Thoracic aorta (tissue), 2 donors: ENCODE results near the gene GDPD4. TPM values are rescaled to one million over a fixed set of nuclear protein-coding genes. Genes with fewer than 3 reads are reported as not detected.

ENCODE experiments used
- ATAC-seq: fragments of 150-250 bp; one replicate; pipeline ENCODE4 v1.8.0; 2017; ENCODE audit warnings: low read depth; ENCODE audit not compliant: insufficient number of reproducible peaks, low FRiP score
- DNase-seq: peaks from one replicate; pipeline ENCODE4 v3.0.0-alpha.2; 2020; ENCODE audit warnings: low spot score
- H3K27ac ChIP-seq, 2 donors: fragments of 200-600 bp; sonication (generic); 1 replicate in 1 of 2; 2 replicates in 1 of 2; pipeline ENCODE4 v1.5.1; 2016; ENCODE audit warnings: mild to moderate bottlenecking in 2 of 2, moderate library complexity in 2 of 2
- H3K27me3 ChIP-seq: fragments of 200-600 bp; sonication (generic); replicated peaks from 2 replicates; pipeline ENCODE4 v1.6.0; 2016; ENCODE audit warnings: mild to moderate bottlenecking; ENCODE audit not compliant: insufficient read depth
- H3K36me3 ChIP-seq: fragments of 200-600 bp; sonication (generic); one replicate; pipeline ENCODE4 v1.5.1; 2016
- H3K4me1 ChIP-seq, 2 donors: fragments of 200-600 bp; sonication (generic); 1 replicate in 1 of 2; 2 replicates in 1 of 2; pipeline versions ENCODE4 v1.5.1 to v1.6.0; 2016; ENCODE audit warnings: low read depth in 2 of 2, mild to moderate bottlenecking in 1 of 2; ENCODE audit not compliant: control insufficient read depth in 1 of 2
- H3K4me3 ChIP-seq: fragments of 200-600 bp; sonication (generic); 2 replicates; pipeline ENCODE4 v1.5.1; 2016; ENCODE audit warnings: mild to moderate bottlenecking
- H3K9me3 ChIP-seq: fragments of 200-600 bp; sonication (generic); 2 replicates; pipeline ENCODE4 v1.5.1; 2016
- total RNA-seq, 2 donors: library from RNA; depleted of rRNA; stranded (reverse); fragments of >200 nt; gene quantifications; one replicate each; pipeline versions ENCODE4 v1.1.0 to v1.2.3, GENCODE V29; 2016
- TF ChIP-seq, protein P1 (sequence below): fragments of 200-600 bp; sonication (generic); IDR thresholded peaks from one replicate; pipeline ENCODE4 v1.5.1; 2019; ENCODE audit warnings: antibody characterized with exemption

Gene GDPD4
- total RNA-seq, 2 donors from 2014 or later: not detected

GRCh38 chr11:77171885-77172665 lies 129.4 kb downstream of the GDPD4 start:
- DNase-seq (no peak), ATAC-seq (no peak)
- H3K4me3 ChIP-seq: no peak overlapping the region
- H3K27ac ChIP-seq: no peak overlapping the region
- H3K27me3 ChIP-seq: no peaks in the 10 kb centered on the region
- TF ChIP-seq, protein P1, sequence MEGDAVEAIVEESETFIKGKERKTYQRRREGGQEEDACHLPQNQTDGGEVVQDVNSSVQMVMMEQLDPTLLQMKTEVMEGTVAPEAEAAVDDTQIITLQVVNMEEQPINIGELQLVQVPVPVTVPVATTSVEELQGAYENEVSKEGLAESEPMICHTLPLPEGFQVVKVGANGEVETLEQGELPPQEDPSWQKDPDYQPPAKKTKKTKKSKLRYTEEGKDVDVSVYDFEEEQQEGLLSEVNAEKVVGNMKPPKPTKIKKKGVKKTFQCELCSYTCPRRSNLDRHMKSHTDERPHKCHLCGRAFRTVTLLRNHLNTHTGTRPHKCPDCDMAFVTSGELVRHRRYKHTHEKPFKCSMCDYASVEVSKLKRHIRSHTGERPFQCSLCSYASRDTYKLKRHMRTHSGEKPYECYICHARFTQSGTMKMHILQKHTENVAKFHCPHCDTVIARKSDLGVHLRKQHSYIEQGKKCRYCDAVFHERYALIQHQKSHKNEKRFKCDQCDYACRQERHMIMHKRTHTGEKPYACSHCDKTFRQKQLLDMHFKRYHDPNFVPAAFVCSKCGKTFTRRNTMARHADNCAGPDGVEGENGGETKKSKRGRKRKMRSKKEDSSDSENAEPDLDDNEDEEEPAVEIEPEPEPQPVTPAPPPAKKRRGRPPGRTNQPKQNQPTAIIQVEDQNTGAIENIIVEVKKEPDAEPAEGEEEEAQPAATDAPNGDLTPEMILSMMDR: no peak
- H3K4me1 ChIP-seq: no peaks in the 10 kb centered on the region
- H3K36me3 ChIP-seq: no peaks in the 10 kb centered on the region
- H3K9me3 ChIP-seq: no peaks in the 10 kb centered on the region

GRCh38 chr11:77171254-77171653 lies 130.2 kb downstream of the GDPD4 start:
- no peaks in the 10 kb centered on the region for H3K4me1 ChIP-seq
- no peaks in the 10 kb centered on the region for H3K9me3 ChIP-seq
- ATAC-seq: no peak
- no peak for DNase-seq
- H3K4me3 ChIP-seq: no peak overlapping the region
- H3K27me3 ChIP-seq: no peaks in the 10 kb centered on the region
- no peaks in the 10 kb centered on the region for H3K36me3 ChIP-seq
- no peak overlapping the region for H3K27ac ChIP-seq
- TF ChIP-seq, protein P1: no peak

GRCh38 chr11:77170107-77170506 lies 131.4 kb downstream of the GDPD4 start:
- no peak overlapping the region for H3K27ac ChIP-seq
- no peaks in the 10 kb centered on the region for H3K9me3 ChIP-seq
- ATAC-seq (no peak), DNase-seq (no peak)
- no peaks in the 10 kb centered on the region for H3K4me1 ChIP-seq
- no peaks in the 10 kb centered on the region for H3K36me3 ChIP-seq
- no peaks in the 10 kb centered on the region for H3K27me3 ChIP-seq
- TF ChIP-seq, protein P1: no peak
- no peak overlapping the region for H3K4me3 ChIP-seq

- H3K4me1 ChIP-seq: no peaks in the 10 kb centered on the region
- ATAC-seq (no peak), DNase-seq (no peak)
- H3K9me3 ChIP-seq: no peaks in the 10 kb centered on the region
- TF ChIP-seq, protein P1: no peak
- no peaks in the 10 kb centered on the region for H3K36me3 ChIP-seq
- no peak overlapping the region for H3K27ac ChIP-seq
- H3K4me3 ChIP-seq: no peak overlapping the region
- H3K27me3 ChIP-seq: no peaks in the 10 kb centered on the region
Measured at GRCh38 chr11:77167791-77168190, 133.7 kb downstream of the GDPD4 start.

DNA sequence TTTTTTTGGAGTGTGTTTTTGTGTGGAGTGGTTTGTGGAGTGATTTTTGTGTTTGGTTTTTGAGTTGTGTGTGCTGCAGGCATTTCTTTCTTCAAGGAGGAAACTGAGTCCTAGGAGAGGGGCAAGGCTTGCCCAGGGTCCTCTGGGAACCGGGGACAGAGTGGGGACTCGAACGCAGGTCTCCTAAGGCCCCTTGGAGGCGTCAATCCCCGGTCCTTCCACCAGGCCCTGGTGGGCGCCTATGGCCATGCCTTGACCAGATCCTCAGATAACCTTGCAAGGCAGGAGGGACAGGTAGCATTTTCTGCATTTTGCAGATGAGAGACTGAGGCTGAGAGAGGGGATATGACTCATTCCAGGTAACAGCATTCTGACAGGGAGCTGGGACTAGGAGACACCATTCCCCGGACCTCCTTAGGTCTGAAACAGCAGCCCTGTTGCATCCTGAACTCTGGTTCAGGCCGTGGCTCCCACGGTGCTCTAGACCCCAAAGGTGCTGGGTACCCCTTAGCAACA lies 134.3 kb downstream of the GDPD4 start:
- no peak for ATAC-seq
- Histone ChIP-seq H3K27ac (no peak overlapping the region), H3K27me3 (no peaks in the 10 kb centered on the region), H3K4me3 (no peak overlapping the region), H3K4me1 (no peaks in the 10 kb centered on the region), H3K36me3 (no peaks in the 10 kb centered on the region), H3K9me3 (no peaks in the 10 kb centered on the region)
- no peak for DNase-seq
- TF ChIP-seq, protein P1: no peak

Other genes with a start within 250 kb of the GDPD4 start
- gene CAPN5, start 234.7 kb downstream of the GDPD4 start, total RNA-seq: 10 to 100 TPM in 1 of 2 donors, 1 to 10 TPM in 1; 9.5 to 20.8 TPM
- gene OMP, start 198.8 kb downstream of the GDPD4 start, total RNA-seq: not detected
- gene MYO7A, start 173.4 kb downstream of the GDPD4 start, total RNA-seq: 10 to 100 TPM; 15.2 to 22.7 TPM
- gene PAK1, start 172.4 kb upstream of the GDPD4 start, total RNA-seq: 10 to 100 TPM; 29.4 to 48.3 TPM